ENCODE data around the gene FSTL4.

Gene FSTL4

DNA sequence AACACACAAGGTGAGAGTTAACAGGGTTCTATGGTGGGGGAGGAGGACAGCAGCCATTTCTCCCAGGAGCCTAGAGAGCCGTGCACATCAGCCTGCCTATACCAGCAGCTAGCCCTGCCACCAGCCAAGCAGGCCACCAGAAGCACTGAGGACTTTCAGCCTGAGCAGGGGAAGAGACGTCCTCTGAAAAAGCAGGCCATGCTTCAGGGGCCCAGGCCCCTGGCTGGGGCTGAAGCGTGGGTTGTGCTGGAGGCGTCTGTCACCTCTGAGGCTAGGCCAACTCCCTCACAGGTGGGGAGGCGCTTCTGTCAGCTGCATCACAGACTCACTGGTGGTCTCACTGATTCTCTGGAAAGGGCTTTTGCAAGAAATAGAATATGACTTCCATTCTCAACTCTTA, 16.3 kb downstream of the FSTL4 start:
- no peak overlapping the region for H3K4me3 ChIP-seq (IDR thresholded peaks at IDR 0.05; ENCODE audit: insufficient read depth, low read depth, low read length)
- no peaks in the 10 kb centered on the region for H3K36me3 ChIP-seq (ENCODE audit: insufficient read depth)
- H3K27me3 ChIP-seq (ENCODE audit: insufficient read depth, low read depth): no peaks in the 10 kb centered on the region
- H3K4me2 ChIP-seq: no peak overlapping the region
- no peak for TF ChIP-seq CTCF (conservative IDR thresholded peaks at IDR 0.05; ENCODE audit: low read depth, low read length)
- H3K9ac ChIP-seq: no peak overlapping the region
- H3K4me1 ChIP-seq (ENCODE audit: low read depth, poor library complexity, severe bottlenecking): no peaks in the 10 kb centered on the region
- H2AFZ ChIP-seq (ENCODE audit: low read depth): no peak overlapping the region
- no peak overlapping the region for H3K27ac ChIP-seq
- no peaks in the 10 kb centered on the region for H3K79me2 ChIP-seq (ENCODE audit: insufficient read depth, low read depth)
- no peaks in the 10 kb centered on the region for H4K20me1 ChIP-seq (ENCODE audit: insufficient read depth)

DNA sequence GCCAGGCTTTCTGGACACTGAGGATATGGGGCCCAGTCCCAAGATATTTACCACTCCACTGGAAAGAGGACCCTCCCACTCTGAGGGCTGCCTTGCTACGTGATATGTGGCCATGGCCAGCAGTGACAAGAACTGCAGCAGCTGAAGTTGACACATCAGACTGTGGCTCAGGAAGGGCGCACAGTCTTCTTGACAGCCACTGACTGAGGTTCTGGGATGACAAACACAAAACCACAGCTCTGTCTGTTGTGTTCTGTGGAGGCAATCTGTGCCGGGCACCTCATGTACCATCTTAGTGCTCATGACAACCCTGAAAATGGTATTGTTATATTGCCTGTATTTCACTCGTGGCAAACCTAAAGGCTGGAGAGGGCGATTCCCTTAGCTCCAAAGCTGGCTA, 16.9 kb downstream of the FSTL4 start:
- Histone ChIP-seq H3K27ac (no peak overlapping the region), H3K9ac (no peak overlapping the region), H2AFZ (ENCODE audit: low read depth) (no peak overlapping the region), H4K20me1 (ENCODE audit: insufficient read depth) (no peaks in the 10 kb centered on the region), H3K4me3 (IDR thresholded peaks at IDR 0.05; ENCODE audit: insufficient read depth, low read depth, low read length) (no peak overlapping the region), H3K36me3 (ENCODE audit: insufficient read depth) (no peaks in the 10 kb centered on the region), H3K4me1 (ENCODE audit: low read depth, poor library complexity, severe bottlenecking) (no peaks in the 10 kb centered on the region), H3K79me2 (ENCODE audit: insufficient read depth, low read depth) (no peaks in the 10 kb centered on the region), H3K27me3 (ENCODE audit: insufficient read depth, low read depth) (no peaks in the 10 kb centered on the region), H3K4me2 (no peak overlapping the region)
- TF ChIP-seq CTCF (conservative IDR thresholded peaks at IDR 0.05; ENCODE audit: low read depth, low read length): no peak

DNA sequence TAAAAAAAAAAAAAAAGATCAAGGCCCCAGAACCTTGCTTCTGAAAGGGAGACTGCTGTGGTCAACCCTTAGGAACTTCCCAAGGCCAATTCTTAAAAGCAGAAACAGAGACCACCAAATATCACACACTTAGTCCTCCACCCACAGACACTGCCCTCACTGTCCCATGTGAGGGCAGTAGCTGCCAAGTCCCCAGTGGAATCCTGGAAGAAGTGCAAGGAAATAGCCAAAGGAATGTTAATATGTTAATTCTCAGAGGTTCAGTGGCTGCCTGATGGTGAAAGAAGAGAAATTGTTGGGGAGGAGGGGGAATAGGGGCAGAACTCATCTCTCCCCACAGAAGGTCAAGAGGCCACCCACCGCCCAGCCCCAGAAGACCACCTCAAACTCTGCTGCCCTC, 23.1 kb downstream of the FSTL4 start:
- H3K4me2 ChIP-seq: no peak overlapping the region
- H4K20me1 ChIP-seq (ENCODE audit: insufficient read depth): no peaks in the 10 kb centered on the region
- no peaks in the 10 kb centered on the region for H3K36me3 ChIP-seq (ENCODE audit: insufficient read depth)
- H3K79me2 ChIP-seq (ENCODE audit: insufficient read depth, low read depth): no peaks in the 10 kb centered on the region
- H3K4me3 ChIP-seq (IDR thresholded peaks at IDR 0.05; ENCODE audit: insufficient read depth, low read depth, low read length): no peak overlapping the region
- no peak overlapping the region for H3K27ac ChIP-seq
- H3K9ac ChIP-seq: no peak overlapping the region
- TF ChIP-seq CTCF (conservative IDR thresholded peaks at IDR 0.05; ENCODE audit: low read depth, low read length): no peak
- no peaks in the 10 kb centered on the region for H3K27me3 ChIP-seq (ENCODE audit: insufficient read depth, low read depth)
- H3K4me1 ChIP-seq (ENCODE audit: low read depth, poor library complexity, severe bottlenecking): no peaks in the 10 kb centered on the region
- H2AFZ ChIP-seq (ENCODE audit: low read depth): no peak overlapping the region

DNA sequence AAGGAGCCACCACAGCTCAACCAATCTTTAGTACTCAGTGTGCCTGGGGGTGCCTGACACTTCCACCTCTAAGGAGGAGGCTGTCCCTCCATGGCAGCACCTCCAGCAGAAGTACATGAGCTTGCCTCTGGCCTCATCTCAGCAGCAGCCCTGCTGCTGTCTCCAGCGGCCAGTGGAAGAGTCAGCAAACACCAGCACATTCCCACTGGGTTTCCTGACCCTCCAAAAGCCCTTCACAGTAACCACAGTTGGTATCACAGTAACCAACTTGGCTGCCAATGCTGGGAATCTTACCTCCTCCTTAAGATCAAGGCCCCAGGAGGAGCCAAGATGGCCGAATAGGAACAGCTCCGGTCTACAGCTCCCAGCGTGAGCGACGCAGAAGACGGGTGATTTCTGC, 29.4 kb downstream of the FSTL4 start:
- no peak overlapping the region for H3K4me3 ChIP-seq (IDR thresholded peaks at IDR 0.05; ENCODE audit: insufficient read depth, low read depth, low read length)
- H3K27ac ChIP-seq: no peak overlapping the region
- no peaks in the 10 kb centered on the region for H3K27me3 ChIP-seq (ENCODE audit: insufficient read depth, low read depth)
- H3K4me1 ChIP-seq (ENCODE audit: low read depth, poor library complexity, severe bottlenecking): no peaks in the 10 kb centered on the region
- no peak for TF ChIP-seq CTCF (conservative IDR thresholded peaks at IDR 0.05; ENCODE audit: low read depth, low read length)
- H3K9ac ChIP-seq: no peak overlapping the region
- no peaks in the 10 kb centered on the region for H3K79me2 ChIP-seq (ENCODE audit: insufficient read depth, low read depth)
- H3K4me2 ChIP-seq: no peak overlapping the region
- H4K20me1 ChIP-seq (ENCODE audit: insufficient read depth): no peaks in the 10 kb centered on the region
- no peak overlapping the region for H2AFZ ChIP-seq (ENCODE audit: low read depth)
- no peaks in the 10 kb centered on the region for H3K36me3 ChIP-seq (ENCODE audit: insufficient read depth)

DNA sequence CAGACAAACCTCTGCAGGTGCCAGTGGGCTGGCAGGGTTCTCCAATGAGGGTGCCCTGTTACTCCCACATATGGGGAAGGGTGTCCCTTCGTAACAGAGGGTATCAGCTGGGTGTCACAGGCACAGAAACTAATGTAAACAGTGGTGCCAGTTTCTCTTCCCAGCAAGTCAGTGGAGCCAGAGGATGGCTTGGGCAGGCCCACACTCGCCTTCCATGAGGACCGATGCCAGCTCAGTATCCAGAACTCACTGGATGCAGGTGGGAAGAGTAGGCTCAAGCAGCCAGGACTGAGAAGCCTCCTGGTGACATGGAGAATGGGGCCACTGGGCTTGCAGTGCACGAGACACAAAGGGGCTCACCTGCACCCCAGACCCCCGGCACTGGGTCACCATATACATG, 30.4 kb downstream of the FSTL4 start:
- Histone ChIP-seq H3K36me3 (ENCODE audit: insufficient read depth) (no peaks in the 10 kb centered on the region), H3K9ac (no peak overlapping the region), H3K27ac (no peak overlapping the region), H3K27me3 (ENCODE audit: insufficient read depth, low read depth) (no peaks in the 10 kb centered on the region), H4K20me1 (ENCODE audit: insufficient read depth) (no peaks in the 10 kb centered on the region), H3K4me3 (IDR thresholded peaks at IDR 0.05; ENCODE audit: insufficient read depth, low read depth, low read length) (no peak overlapping the region), H2AFZ (ENCODE audit: low read depth) (no peak overlapping the region), H3K79me2 (ENCODE audit: insufficient read depth, low read depth) (no peaks in the 10 kb centered on the region), H3K4me1 (ENCODE audit: low read depth, poor library complexity, severe bottlenecking) (no peaks in the 10 kb centered on the region), H3K4me2 (no peak overlapping the region)
- TF ChIP-seq CTCF (conservative IDR thresholded peaks at IDR 0.05; ENCODE audit: low read depth, low read length): no peak

Measured in KMS-11 (cell line).